Measurements from ENCODE around the gene MAFF. TPM values are rescaled to one million over a fixed set of nuclear protein-coding genes. Genes with fewer than 3 reads are reported as not detected.
"Not testable (repeated sequence)": the region's sequence is repeated elsewhere in the genome, so short reads cannot be mapped to it uniquely, and the experiment has no call there.

MAFF gene
- total RNA-seq, 2 experiments from 2014 or later, result 25.6 to 27.3 TPM

GRCh38 chr22:38230916-38231315, 29.1 kb downstream of the MAFF start:
- ChIA-PET CTCF (interaction anchor here (1.4 kb wide), 1 partner anchor 179 kb away, joined by 9 read pairs; no protein-coding TSS in a partner anchor), POLR2A (no interaction called here)
- no peak for TF ChIP-seq CTCF (IDR thresholded peaks at IDR 0.05)
- Histone ChIP-seq H3K9me3 (ENCODE audit: control insufficient read depth in 1 of 2, insufficient read depth in 1 of 2, low read length in 2 of 2) (no peaks in the 10 kb centered on the region), H3K4me3 (ENCODE audit: low read length) (no peak overlapping the region), H3K4me1 (ENCODE audit: insufficient read depth, low read length) (peaks cover 26% of the 10 kb centered on the region), H3K36me3 (ENCODE audit: insufficient read depth, low read length) (peaks cover 71% of the 10 kb centered on the region), H3K27me3 (ENCODE audit: control insufficient read depth in 1 of 2, insufficient read depth in 2 of 2, low read length in 2 of 2) (no peaks in the 10 kb centered on the region), H3K27ac (ENCODE audit: low read depth in 1 of 2, low read length in 2 of 2) (no peak overlapping the region)
- H3K27me3 Mint-ChIP-seq, result no peaks in the 10 kb centered on the region
- intact Hi-C loops (cut with DNase I, micrococcal nuclease), result loop anchor here (1.0 to 5.0 kb wide), 3 partner anchors 114 to 179 kb away; no protein-coding TSS in a partner anchor
- H3K4me1 Mint-ChIP-seq (ENCODE audit: low read depth), result peaks cover 5% of the 10 kb centered on the region
- ATAC-seq (ENCODE audit: poor library complexity) (no peak), DNase-seq (no peak)
- H3K4me3 Mint-ChIP-seq, result no peak overlapping the region
- H3K9me3 Mint-ChIP-seq, result no peaks in the 10 kb centered on the region
- H3K27ac Mint-ChIP-seq, result peak overlapping the region; percentile 30
- peaks cover 65% of the 10 kb centered on the region for H3K36me3 Mint-ChIP-seq (ENCODE audit: low read depth)

GRCh38 chr22:38232196-38232595, 30.4 kb downstream of the MAFF start:
- Mint-ChIP-seq H3K9me3 (no peaks in the 10 kb centered on the region), H3K4me3 (no peak overlapping the region), H3K27me3 (no peaks in the 10 kb centered on the region), H3K27ac (no peak overlapping the region), H3K4me1 (ENCODE audit: low read depth) (peaks cover 5% of the 10 kb centered on the region), H3K36me3 (ENCODE audit: low read depth) (peaks cover 77% of the 10 kb centered on the region)
- TF ChIP-seq CTCF (IDR thresholded peaks at IDR 0.05), result no peak
- Histone ChIP-seq H3K4me1 (ENCODE audit: insufficient read depth, low read length) (peaks cover 26% of the 10 kb centered on the region), H3K27ac (ENCODE audit: low read depth in 1 of 2, low read length in 2 of 2) (no peak overlapping the region), H3K36me3 (ENCODE audit: insufficient read depth, low read length) (peaks cover 78% of the 10 kb centered on the region), H3K9me3 (ENCODE audit: control insufficient read depth in 1 of 2, insufficient read depth in 1 of 2, low read length in 2 of 2) (no peaks in the 10 kb centered on the region), H3K27me3 (ENCODE audit: control insufficient read depth in 1 of 2, insufficient read depth in 2 of 2, low read length in 2 of 2) (no peaks in the 10 kb centered on the region), H3K4me3 (ENCODE audit: low read length) (no peak overlapping the region)
- ATAC-seq (ENCODE audit: poor library complexity), result no peak
- CTCF ChIA-PET, result no interaction called here
- intact Hi-C loops (cut with DNase I, micrococcal nuclease), result loop anchor here in 1 of 2 experiments (5.0 kb wide), 1 partner anchor 115 kb away; no protein-coding TSS in a partner anchor
- POLR2A ChIA-PET, result no interaction called here
- DNase-seq, result no peak

- POLR2A ChIA-PET, result no interaction called here
- Histone ChIP-seq H3K27ac (ENCODE audit: low read depth in 1 of 2, low read length in 2 of 2) (no peak overlapping the region), H3K4me3 (ENCODE audit: low read length) (no peak overlapping the region), H3K9me3 (ENCODE audit: control insufficient read depth in 1 of 2, insufficient read depth in 1 of 2, low read length in 2 of 2) (no peaks in the 10 kb centered on the region), H3K4me1 (ENCODE audit: insufficient read depth, low read length) (peaks cover 23% of the 10 kb centered on the region), H3K27me3 (ENCODE audit: control insufficient read depth in 1 of 2, insufficient read depth in 2 of 2, low read length in 2 of 2) (no peaks in the 10 kb centered on the region), H3K36me3 (ENCODE audit: insufficient read depth, low read length) (peaks cover 77% of the 10 kb centered on the region)
- Mint-ChIP-seq H3K9me3 (no peaks in the 10 kb centered on the region), H3K4me1 (ENCODE audit: low read depth) (peaks cover 4% of the 10 kb centered on the region), H3K27me3 (no peaks in the 10 kb centered on the region), H3K27ac (no peak overlapping the region), H3K36me3 (ENCODE audit: low read depth) (peaks cover 86% of the 10 kb centered on the region), H3K4me3 (no peak overlapping the region)
- ATAC-seq (ENCODE audit: poor library complexity) (no peak), DNase-seq (no peak)
- intact Hi-C loops (cut with DNase I, micrococcal nuclease), result loop anchor here in 1 of 2 experiments (5.0 kb wide), 1 partner anchor 116 kb away; no protein-coding TSS in a partner anchor
- TF ChIP-seq CTCF (IDR thresholded peaks at IDR 0.05), result no peak
- CTCF ChIA-PET, result no interaction called here
Observed at GRCh38 chr22:38233427-38233826, 31.6 kb downstream of the MAFF start.

GRCh38 chr22:38233856-38234255, 32.1 kb downstream of the MAFF start:
- H3K4me1 Mint-ChIP-seq (ENCODE audit: low read depth); H3K27ac Mint-ChIP-seq; H3K27ac ChIP-seq (ENCODE audit: low read depth in 1 of 2, low read length in 2 of 2); CTCF ChIA-PET; H3K4me3 Mint-ChIP-seq; POLR2A ChIA-PET; H3K9me3 Mint-ChIP-seq; H3K27me3 Mint-ChIP-seq; H3K9me3 ChIP-seq (ENCODE audit: control insufficient read depth in 1 of 2, insufficient read depth in 1 of 2, low read length in 2 of 2); ATAC-seq (ENCODE audit: poor library complexity); H3K4me3 ChIP-seq (ENCODE audit: low read length); H3K27me3 ChIP-seq (ENCODE audit: control insufficient read depth in 1 of 2, insufficient read depth in 2 of 2, low read length in 2 of 2); DNase-seq: not testable (repeated sequence)
- intact Hi-C loops (cut with DNase I, micrococcal nuclease), result loop anchor here in 1 of 2 experiments (5.0 kb wide), 1 partner anchor 117 kb away; no protein-coding TSS in a partner anchor
- H3K36me3 Mint-ChIP-seq (ENCODE audit: low read depth), result peaks cover 86% of the 10 kb centered on the region
- peaks cover 18% of the 10 kb centered on the region for H3K4me1 ChIP-seq (ENCODE audit: insufficient read depth, low read length)
- H3K36me3 ChIP-seq (ENCODE audit: insufficient read depth, low read length), result peaks cover 78% of the 10 kb centered on the region
